HCT116 (cell line): Measurements from ENCODE around the gene SLC10A7. TPM values are rescaled to one million over a fixed set of nuclear protein-coding genes. Genes with fewer than 3 reads are reported as not detected.

Experiments used
- ATAC-seq: fragments of 200-7000 bp; cut with Tn5 transposase; 2 replicates; pipeline ENCODE4 v1.9.1; 2020; ENCODE audit warnings: mild to moderate bottlenecking, moderate library complexity
- BruUV-seq: library from RNA; stranded (reverse); fragments of 400-500 nt; replicated peaks from 2 replicates; lab custom pipeline; 2021; lab: Mats Ljungman, UMichigan
- CTCF ChIA-PET: fragments of 300-600 bp; sonication (Branson Sonifier 250); formaldehyde crosslinking; loops from one replicate; lab custom pipeline; 2021; ENCODE audit warnings: antibody characterized with exemption; lab: Charles Lee
- POLR2A ChIA-PET: fragments of 300-600, 350-600 bp; sonication (Branson Sonifier 250); formaldehyde crosslinking; loops from one replicate; lab custom pipeline; 2021; ENCODE audit warnings: antibody characterized with exemption; lab: Charles Lee
- RAD21 ChIA-PET, 2 experiments: fragments of 300-600 bp; sonication (Branson Sonifier 250); formaldehyde crosslinking; loops; one replicate each; lab custom pipeline; 2023; ENCODE audit warnings: low total read pairs in 2 of 2; ENCODE audit not compliant: uncharacterized antibody in 2 of 2, unreplicated experiment in 2 of 2, low non-redundant PET in 1 of 2; lab: Charles Lee
- DNase-seq: peaks from one replicate; pipeline ENCODE4 v3.0.0-alpha.2; 2010; ENCODE audit warnings: low read depth, low spot score
- H2AFZ ChIP-seq: fragments of 200-600 bp; shearing (Covaris generic), sonication (generic); 2 replicates; pipeline ENCODE4 v1.6.1; 2017; ENCODE audit warnings: low read depth, mixed run types, mixed read lengths, antibody characterized with exemption, low read length; ENCODE audit not compliant: poor library complexity, severe bottlenecking
- H3K27ac ChIP-seq: 2 replicates; pipeline ENCODE4 v1.5.1; 2012; ENCODE audit warnings: low read depth, low read length
- H3K27me3 ChIP-seq: fragments of 200-600 bp; sonication (generic); 2 replicates; pipeline ENCODE4 v1.6.1; 2016; ENCODE audit warnings: mixed run types, low read length, mixed read lengths; ENCODE audit not compliant: insufficient read depth
- H3K36me3 ChIP-seq, 2 experiments: fragments of 200-500 bp in 1 of 2; fragments of 200-600 bp in 1 of 2; sonication (Bioruptor generic) in 1 of 2; sonication (generic) in 1 of 2; 2 replicates each; pipeline versions ENCODE4 v1.5.1 to v1.6.1; 2014 to 2016; ENCODE audit warnings: low read length in 2 of 2, inconsistent platforms in 1 of 2, mixed read lengths in 1 of 2, mixed run types in 1 of 2; ENCODE audit not compliant: insufficient read depth in 2 of 2, control insufficient read depth in 1 of 2
- H3K4me1 ChIP-seq, 2 experiments: fragments of 200-600 bp in 1 of 2; sonication (generic) in 1 of 2; 2 replicates each; pipeline versions ENCODE4 v1.5.1 to v1.6.1; 2012 to 2017; ENCODE audit warnings: low read length in 2 of 2, inconsistent platforms in 1 of 2, mild to moderate bottlenecking in 1 of 2, mixed read lengths in 1 of 2, mixed run types in 1 of 2, moderate library complexity in 1 of 2; ENCODE audit not compliant: insufficient read depth in 2 of 2, control insufficient read depth in 1 of 2
- H3K4me2 ChIP-seq: fragments of 200-600 bp; sonication (generic); 2 replicates; pipeline ENCODE4 v1.6.1; 2017; ENCODE audit warnings: mixed run types, low read length, mixed read lengths
- H3K4me3 ChIP-seq, 2 experiments: fragments of 200-600 bp in 1 of 2; sonication (generic) in 1 of 2; replicated peaks in 1 of 2; 2 replicates each; pipeline ENCODE4 v1.5.1; 2011 to 2016; ENCODE audit warnings: low read length in 2 of 2, control low read depth in 1 of 2, low read depth in 1 of 2, mild to moderate bottlenecking in 1 of 2, mixed read lengths in 1 of 2, mixed run types in 1 of 2
- H3K79me2 ChIP-seq: fragments of 200-600 bp; sonication (generic); 2 replicates; pipeline ENCODE4 v1.6.1; 2017; ENCODE audit warnings: mild to moderate bottlenecking, mixed run types, low read length, moderate library complexity, mixed read lengths; ENCODE audit not compliant: insufficient read depth
- H3K9ac ChIP-seq: fragments of 200-600 bp; sonication (generic); 2 replicates; pipeline ENCODE4 v1.6.1; 2016; ENCODE audit warnings: low read length, mixed read lengths
- H3K9me2 ChIP-seq: fragments of 200-600 bp; sonication (generic), shearing (Covaris generic); 2 replicates; pipeline ENCODE4 v1.6.1; 2017; ENCODE audit warnings: mixed run types, mild to moderate bottlenecking, moderate library complexity; ENCODE audit not compliant: insufficient read depth
- H3K9me3 ChIP-seq, 2 experiments: fragments of 200-500 bp in 1 of 2; fragments of 200-600 bp in 1 of 2; sonication (Bioruptor generic) in 1 of 2; sonication (generic) in 1 of 2; 2 replicates each; pipeline ENCODE4 v1.6.1; 2014 to 2017; ENCODE audit warnings: low read length in 2 of 2, mixed read lengths in 2 of 2, inconsistent platforms in 1 of 2, low read depth in 1 of 2, mild to moderate bottlenecking in 1 of 2, mixed run types in 1 of 2, moderate library complexity in 1 of 2; ENCODE audit not compliant: control insufficient read depth in 1 of 2, insufficient read depth in 1 of 2
- H4K20me1 ChIP-seq: fragments of 200-600 bp; sonication (generic), shearing (Covaris generic); 2 replicates; pipeline ENCODE4 v1.6.1; 2017; ENCODE audit warnings: mixed run types, mild to moderate bottlenecking, moderate library complexity; ENCODE audit not compliant: insufficient read depth
- CBX3 ChIP-seq: IDR thresholded peaks from 2 replicates; pipeline ENCODE4 v1.6.1; 2012; ENCODE audit warnings: low read depth
- CEBPB ChIP-seq: IDR thresholded peaks from 2 replicates; pipeline ENCODE4 v1.6.1; 2012; ENCODE audit warnings: low read depth
- EGR1 ChIP-seq: IDR thresholded peaks from 2 replicates; pipeline ENCODE4 v1.6.1; 2012; ENCODE audit warnings: low read depth
- ELF1 ChIP-seq: IDR thresholded peaks from 2 replicates; pipeline ENCODE4 v1.6.1; 2012; ENCODE audit warnings: low read depth, borderline replicate concordance
- EZH2 ChIP-seq: fragments of 200-600 bp; sonication (generic); IDR thresholded peaks from 2 replicates; pipeline ENCODE4 v1.6.1; 2017; ENCODE audit warnings: antibody characterized with exemption, mixed run types
- FOSL1 ChIP-seq: IDR thresholded peaks from 2 replicates; pipeline ENCODE4 v1.6.1; 2012; ENCODE audit warnings: low read depth
- JUND ChIP-seq: IDR thresholded peaks from 2 replicates; pipeline ENCODE4 v1.6.1; 2012
- POLR2A ChIP-seq: IDR thresholded peaks from 2 replicates; pipeline ENCODE4 v1.7.0; 2011; ENCODE audit warnings: borderline replicate concordance; ENCODE audit not compliant: insufficient read depth, insufficient read length; ENCODE audit errors: extremely low read depth
- POLR2AphosphoS5 ChIP-seq: IDR thresholded peaks from 2 replicates; pipeline ENCODE4 v1.6.1; 2011; ENCODE audit warnings: mild to moderate bottlenecking, low read depth, low read length, moderate library complexity
- RAD21 ChIP-seq: IDR thresholded peaks from 2 replicates; pipeline ENCODE4 v1.6.1; 2012; ENCODE audit warnings: low read depth, mild to moderate bottlenecking
- SIN3A ChIP-seq: IDR thresholded peaks from 2 replicates; pipeline ENCODE4 v1.6.1; 2012; ENCODE audit warnings: low read depth
- SP1 ChIP-seq: IDR thresholded peaks from 2 replicates; pipeline ENCODE4 v1.6.1; 2012; ENCODE audit warnings: low read depth
- SRF ChIP-seq: IDR thresholded peaks from 2 replicates; pipeline ENCODE4 v1.6.1; 2012; ENCODE audit warnings: low read depth
- TCF7L2 ChIP-seq: IDR thresholded peaks from 2 replicates; pipeline ENCODE4 v1.7.0; 2011; ENCODE audit warnings: borderline replicate concordance, inconsistent platforms; ENCODE audit not compliant: insufficient read depth, insufficient read length; ENCODE audit errors: extremely low read depth
- YY1 ChIP-seq: IDR thresholded peaks from 2 replicates; pipeline ENCODE4 v1.6.1; 2011; ENCODE audit warnings: low read length, low read depth, moderate library complexity, mild to moderate bottlenecking; ENCODE audit not compliant: insufficient replicate concordance; ENCODE audit errors: extremely low read depth
- ZNF274 ChIP-seq: fragments of 200-500 bp; sonication (Bioruptor generic); IDR thresholded peaks from 2 replicates; pipeline ENCODE4 v1.6.1; 2014; ENCODE audit warnings: mild to moderate bottlenecking, low read depth, low read length, inconsistent platforms
- intact Hi-C: fragments of 100-400 bp; cut with micrococcal nuclease; formaldehyde crosslinking; loops from 2 replicates; pipeline ENCODE4 v1.10.0; 2022
- total RNA-seq: library from RNA; stranded (reverse); gene quantifications from one replicate; pipeline ENCODE4 v1.2.1, GENCODE V29; 2021; ENCODE audit not compliant: unreplicated experiment
- TF ChIP-seq, protein P1 (sequence below): IDR thresholded peaks from 2 replicates; pipeline ENCODE4 v1.6.1; 2012
- TF ChIP-seq, protein P2 (sequence below): IDR thresholded peaks from 2 replicates; pipeline ENCODE4 v1.6.1; 2012
- TF ChIP-seq, protein P3 (sequence below), 3 experiments: fragments of 200-600 bp in 1 of 3; sonication (generic) in 1 of 3; IDR thresholded peaks in 2 of 3; conservative IDR thresholded peaks in 1 of 3; 2 replicates each; pipeline ENCODE4 v1.5.1; 2012 to 2017; ENCODE audit warnings: low read depth in 2 of 3, low read length in 2 of 3, antibody characterized with exemption in 1 of 3, borderline replicate concordance in 1 of 3, control low read depth in 1 of 3, mild to moderate bottlenecking in 1 of 3, mixed read lengths in 1 of 3, mixed run types in 1 of 3, moderate library complexity in 1 of 3; ENCODE audit not compliant: insufficient read depth in 1 of 3
- TF ChIP-seq, protein P4 (sequence below): IDR thresholded peaks from 2 replicates; pipeline ENCODE4 v1.6.1; 2012; ENCODE audit warnings: low read depth

Gene SLC10A7
- total RNA-seq, 1 experiment from 2014 or later = 5.5 TPM

DNA sequence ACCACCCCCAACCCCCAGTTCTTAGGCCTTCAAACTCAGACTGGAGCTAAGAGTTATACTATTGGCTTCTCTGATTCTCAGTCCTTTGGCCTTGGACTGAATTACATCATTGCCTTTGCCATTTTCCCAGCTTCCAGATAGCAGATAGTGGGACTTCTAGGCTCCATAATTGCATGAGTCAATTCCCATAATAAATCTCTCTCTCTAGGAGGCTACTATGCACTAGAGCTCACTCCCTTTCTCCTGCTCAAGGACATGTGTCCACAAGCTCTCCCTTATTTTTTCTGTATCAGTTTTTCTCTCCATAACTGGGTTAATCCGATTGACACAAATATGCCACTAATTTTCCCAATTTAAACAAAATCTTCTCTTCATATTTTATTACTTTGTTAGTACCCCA lies 204.0 kb downstream of the SLC10A7 start:
- no TSS peak for BruUV-seq
- Histone ChIP-seq H3K27ac (no peak overlapping the region), H3K9me3 (no peaks in the 10 kb centered on the region), H3K27me3 (no peaks in the 10 kb centered on the region), H3K4me2 (no peak overlapping the region), H3K9ac (no peak overlapping the region), H3K79me2 (no peaks in the 10 kb centered on the region)
- POLR2A ChIA-PET = no interaction called here
- ATAC-seq (no peak), DNase-seq (no peak)
- TF ChIP-seq POLR2A = no peak
- TF ChIP-seq ZNF274 = no peak
- no peak for TF ChIP-seq EGR1
- TF ChIP-seq SP1 = no peak
- TF ChIP-seq SRF = no peak
- TF ChIP-seq, protein P1, sequence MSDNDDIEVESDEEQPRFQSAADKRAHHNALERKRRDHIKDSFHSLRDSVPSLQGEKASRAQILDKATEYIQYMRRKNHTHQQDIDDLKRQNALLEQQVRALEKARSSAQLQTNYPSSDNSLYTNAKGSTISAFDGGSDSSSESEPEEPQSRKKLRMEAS = no peak
- no peak for TF ChIP-seq YY1
- TF ChIP-seq SIN3A = no peak
- no peak for TF ChIP-seq TCF7L2
- no peak for TF ChIP-seq EZH2
- no peak for TF ChIP-seq ELF1
- TF ChIP-seq POLR2AphosphoS5 = no peak
- TF ChIP-seq RAD21 = no peak
- TF ChIP-seq FOSL1 = no peak
- TF ChIP-seq CBX3 = no peak
- TF ChIP-seq, protein P2, sequence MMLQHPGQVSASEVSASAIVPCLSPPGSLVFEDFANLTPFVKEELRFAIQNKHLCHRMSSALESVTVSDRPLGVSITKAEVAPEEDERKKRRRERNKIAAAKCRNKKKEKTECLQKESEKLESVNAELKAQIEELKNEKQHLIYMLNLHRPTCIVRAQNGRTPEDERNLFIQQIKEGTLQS = no peak
- TF ChIP-seq, protein P3, sequence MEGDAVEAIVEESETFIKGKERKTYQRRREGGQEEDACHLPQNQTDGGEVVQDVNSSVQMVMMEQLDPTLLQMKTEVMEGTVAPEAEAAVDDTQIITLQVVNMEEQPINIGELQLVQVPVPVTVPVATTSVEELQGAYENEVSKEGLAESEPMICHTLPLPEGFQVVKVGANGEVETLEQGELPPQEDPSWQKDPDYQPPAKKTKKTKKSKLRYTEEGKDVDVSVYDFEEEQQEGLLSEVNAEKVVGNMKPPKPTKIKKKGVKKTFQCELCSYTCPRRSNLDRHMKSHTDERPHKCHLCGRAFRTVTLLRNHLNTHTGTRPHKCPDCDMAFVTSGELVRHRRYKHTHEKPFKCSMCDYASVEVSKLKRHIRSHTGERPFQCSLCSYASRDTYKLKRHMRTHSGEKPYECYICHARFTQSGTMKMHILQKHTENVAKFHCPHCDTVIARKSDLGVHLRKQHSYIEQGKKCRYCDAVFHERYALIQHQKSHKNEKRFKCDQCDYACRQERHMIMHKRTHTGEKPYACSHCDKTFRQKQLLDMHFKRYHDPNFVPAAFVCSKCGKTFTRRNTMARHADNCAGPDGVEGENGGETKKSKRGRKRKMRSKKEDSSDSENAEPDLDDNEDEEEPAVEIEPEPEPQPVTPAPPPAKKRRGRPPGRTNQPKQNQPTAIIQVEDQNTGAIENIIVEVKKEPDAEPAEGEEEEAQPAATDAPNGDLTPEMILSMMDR (IDR thresholded peaks at IDR 0.05 in 2 of 3, conservative IDR thresholded peaks at IDR 0.05 in 1 of 3; ENCODE audit: borderline replicate concordance in 1 of 3, insufficient read depth in 1 of 3, low read depth in 2 of 3, low read length in 2 of 3) = no peak
- TF ChIP-seq CEBPB = no peak
- TF ChIP-seq, protein P4, sequence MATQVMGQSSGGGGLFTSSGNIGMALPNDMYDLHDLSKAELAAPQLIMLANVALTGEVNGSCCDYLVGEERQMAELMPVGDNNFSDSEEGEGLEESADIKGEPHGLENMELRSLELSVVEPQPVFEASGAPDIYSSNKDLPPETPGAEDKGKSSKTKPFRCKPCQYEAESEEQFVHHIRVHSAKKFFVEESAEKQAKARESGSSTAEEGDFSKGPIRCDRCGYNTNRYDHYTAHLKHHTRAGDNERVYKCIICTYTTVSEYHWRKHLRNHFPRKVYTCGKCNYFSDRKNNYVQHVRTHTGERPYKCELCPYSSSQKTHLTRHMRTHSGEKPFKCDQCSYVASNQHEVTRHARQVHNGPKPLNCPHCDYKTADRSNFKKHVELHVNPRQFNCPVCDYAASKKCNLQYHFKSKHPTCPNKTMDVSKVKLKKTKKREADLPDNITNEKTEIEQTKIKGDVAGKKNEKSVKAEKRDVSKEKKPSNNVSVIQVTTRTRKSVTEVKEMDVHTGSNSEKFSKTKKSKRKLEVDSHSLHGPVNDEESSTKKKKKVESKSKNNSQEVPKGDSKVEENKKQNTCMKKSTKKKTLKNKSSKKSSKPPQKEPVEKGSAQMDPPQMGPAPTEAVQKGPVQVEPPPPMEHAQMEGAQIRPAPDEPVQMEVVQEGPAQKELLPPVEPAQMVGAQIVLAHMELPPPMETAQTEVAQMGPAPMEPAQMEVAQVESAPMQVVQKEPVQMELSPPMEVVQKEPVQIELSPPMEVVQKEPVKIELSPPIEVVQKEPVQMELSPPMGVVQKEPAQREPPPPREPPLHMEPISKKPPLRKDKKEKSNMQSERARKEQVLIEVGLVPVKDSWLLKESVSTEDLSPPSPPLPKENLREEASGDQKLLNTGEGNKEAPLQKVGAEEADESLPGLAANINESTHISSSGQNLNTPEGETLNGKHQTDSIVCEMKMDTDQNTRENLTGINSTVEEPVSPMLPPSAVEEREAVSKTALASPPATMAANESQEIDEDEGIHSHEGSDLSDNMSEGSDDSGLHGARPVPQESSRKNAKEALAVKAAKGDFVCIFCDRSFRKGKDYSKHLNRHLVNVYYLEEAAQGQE = no peak
- TF ChIP-seq JUND = no peak
- TF ChIP-seq, all 23 proteins: peak for 0
- ChIA-PET RAD21 (no interaction called here), CTCF (no interaction called here)
- no peaks in the 10 kb centered on the region for H4K20me1 ChIP-seq
- H2AFZ ChIP-seq = no peak overlapping the region
- H3K36me3 ChIP-seq = no peaks in the 10 kb centered on the region
- H3K9me2 ChIP-seq = no peaks in the 10 kb centered on the region
- intact Hi-C loops = no loop called here
- no peaks in the 10 kb centered on the region for H3K4me1 ChIP-seq
- no peak overlapping the region for H3K4me3 ChIP-seq
